ENCODE data around the gene IYD.
"Not testable (repeated sequence)": the region's sequence is repeated elsewhere in the genome, so short reads cannot be mapped to it uniquely, and the experiment has no call there.

IYD gene

GRCh38 chr6:150352321-150353296, 16.2 kb upstream of the IYD start:
- no peak for DNase-seq (ENCODE audit: low spot score)

GRCh38 chr6:150353445-150353844, 15.4 kb upstream of the IYD start:
- DNase-seq (ENCODE audit: low spot score), result no peak

GRCh38 chr6:150354754-150355571, 13.8 kb upstream of the IYD start:
- DNase-seq (ENCODE audit: low spot score), result no peak

GRCh38 chr6:150355932-150356331, 12.9 kb upstream of the IYD start:
- DNase-seq (ENCODE audit: low spot score), result no peak

- no peak for DNase-seq (ENCODE audit: low spot score)
These were observed 6.9 kb upstream of the IYD start for GRCh38 chr6:150361876-150362275.

GRCh38 chr6:150363733-150364132, 5.1 kb upstream of the IYD start:
- no peak for DNase-seq (ENCODE audit: low spot score)

GRCh38 chr6:150366118-150366778, 2.6 kb upstream of the IYD start:
- DNase-seq (ENCODE audit: low spot score), result no peak

GRCh38 chr6:150369408-150369807, 596 bp downstream of the IYD start:
- DNase-seq (ENCODE audit: low spot score), result no peak

GRCh38 chr6:150370112-150370511, 1.3 kb downstream of the IYD start:
- no peak for DNase-seq (ENCODE audit: low spot score)

GRCh38 chr6:150371356-150371755, 2.5 kb downstream of the IYD start:
- no peak for DNase-seq (ENCODE audit: low spot score)

- DNase-seq (ENCODE audit: low spot score), result no peak
These were observed 3.2 kb downstream of the IYD start for GRCh38 chr6:150372051-150372450.

GRCh38 chr6:150373260-150373701, 4.5 kb downstream of the IYD start:
- DNase-seq (ENCODE audit: low spot score), result no peak

GRCh38 chr6:150374346-150374745, 5.5 kb downstream of the IYD start:
- not testable (repeated sequence) for DNase-seq (ENCODE audit: low spot score)

- no peak for DNase-seq (ENCODE audit: low spot score)
These were observed 8.5 kb downstream of the IYD start for GRCh38 chr6:150377211-150377781.

- DNase-seq (ENCODE audit: low spot score), result no peak
These were observed 11.4 kb downstream of the IYD start for GRCh38 chr6:150380256-150380655.

- DNase-seq (ENCODE audit: low spot score), result no peak
These were observed 13.4 kb downstream of the IYD start for GRCh38 chr6:150382171-150382570.

GRCh38 chr6:150391414-150391813, 22.6 kb downstream of the IYD start:
- no peak for DNase-seq (ENCODE audit: low spot score)

GRCh38 chr6:150391890-150392289, 23.1 kb downstream of the IYD start:
- no peak for DNase-seq (ENCODE audit: low spot score)

GRCh38 chr6:150392452-150393220, 23.8 kb downstream of the IYD start:
- DNase-seq (ENCODE audit: low spot score), result no peak

GRCh38 chr6:150394053-150394898, 25.5 kb downstream of the IYD start:
- no peak for DNase-seq (ENCODE audit: low spot score)

All from hematopoietic multipotent progenitor cell treated with erythropoietin and hydrocortisone succinate and interleukin-3 and kit ligand, for 17 days (in vitro differentiated cells).